KOPT-K1 (cell line): Measurements from ENCODE around the gene DAZAP2.

Experiments used
- H3K27ac ChIP-seq: fragments of 200-600 bp; sonication (generic); 2 replicates; pipeline ENCODE4 v1.5.1; 2016; ENCODE audit warnings: antibody characterized with exemption, mild to moderate bottlenecking, low read depth, low read length; ENCODE audit not compliant: poor library complexity, severe bottlenecking
- H3K36me3 ChIP-seq: fragments of 200-600 bp; sonication (generic); 2 replicates; pipeline ENCODE4 v1.5.1; 2017; ENCODE audit warnings: antibody characterized with exemption, mild to moderate bottlenecking, low read length, moderate library complexity; ENCODE audit not compliant: insufficient read depth
- H3K9me3 ChIP-seq: fragments of 200-600 bp; sonication (generic); 2 replicates; pipeline ENCODE4 v1.5.1; 2017; ENCODE audit warnings: antibody characterized with exemption, low read length, mild to moderate bottlenecking; ENCODE audit not compliant: insufficient read depth, poor library complexity, severe bottlenecking

DAZAP2 gene, protein sequence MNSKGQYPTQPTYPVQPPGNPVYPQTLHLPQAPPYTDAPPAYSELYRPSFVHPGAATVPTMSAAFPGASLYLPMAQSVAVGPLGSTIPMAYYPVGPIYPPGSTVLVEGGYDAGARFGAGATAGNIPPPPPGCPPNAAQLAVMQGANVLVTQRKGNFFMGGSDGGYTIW

DNA sequence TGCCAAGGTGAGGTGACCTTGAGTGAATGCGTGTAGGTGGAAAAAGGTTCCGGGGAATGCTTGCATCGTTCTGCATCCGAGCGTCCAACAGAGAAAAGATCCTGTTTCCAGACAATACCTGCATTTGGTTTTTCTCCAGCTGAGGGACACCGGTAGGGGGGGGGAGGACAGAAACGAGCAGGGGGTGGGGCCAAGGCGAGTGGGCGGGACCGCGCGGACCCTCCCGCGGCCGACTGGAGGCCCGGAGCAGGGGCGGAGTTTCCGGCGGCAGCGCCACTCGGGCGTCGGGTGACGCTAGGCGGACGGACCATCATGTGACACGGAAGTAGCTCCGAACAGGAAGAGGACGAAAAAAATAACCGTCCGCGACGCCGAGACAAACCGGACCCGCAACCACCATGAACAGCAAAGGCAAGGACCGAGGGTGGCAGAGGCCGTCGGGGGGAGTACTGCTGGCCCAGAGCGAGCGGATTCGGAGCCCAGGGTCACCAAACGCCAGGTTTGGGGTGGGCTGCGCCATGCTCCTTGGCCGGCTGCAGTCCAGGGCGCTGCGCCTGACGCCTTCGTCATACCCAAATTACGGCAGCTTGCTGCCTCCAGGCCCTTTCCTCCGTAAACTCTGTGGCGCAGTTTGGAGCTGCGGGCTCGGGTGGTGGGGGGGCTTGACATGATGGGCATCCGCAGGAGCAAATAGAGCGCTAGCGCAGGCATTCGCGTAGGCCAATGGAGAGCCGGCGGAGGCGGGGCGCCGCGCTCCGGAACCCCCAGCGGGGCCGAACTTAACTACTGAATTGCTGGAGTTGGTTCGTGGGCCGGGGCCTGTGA is at the start of gene DAZAP2:
Gene DAZAP2, plus strand, starts transcription at position 317 of the 825 bp plus-strand sequence. Its CDS starts 82 bp downstream, at position 399.
- H3K9me3 ChIP-seq, result no peaks in the 10 kb centered on the region
- H3K36me3 ChIP-seq, result peaks cover 36% of the 10 kb centered on the region
- H3K27ac ChIP-seq, result peak within 1 kb of the TSS; percentile 99

DNA sequence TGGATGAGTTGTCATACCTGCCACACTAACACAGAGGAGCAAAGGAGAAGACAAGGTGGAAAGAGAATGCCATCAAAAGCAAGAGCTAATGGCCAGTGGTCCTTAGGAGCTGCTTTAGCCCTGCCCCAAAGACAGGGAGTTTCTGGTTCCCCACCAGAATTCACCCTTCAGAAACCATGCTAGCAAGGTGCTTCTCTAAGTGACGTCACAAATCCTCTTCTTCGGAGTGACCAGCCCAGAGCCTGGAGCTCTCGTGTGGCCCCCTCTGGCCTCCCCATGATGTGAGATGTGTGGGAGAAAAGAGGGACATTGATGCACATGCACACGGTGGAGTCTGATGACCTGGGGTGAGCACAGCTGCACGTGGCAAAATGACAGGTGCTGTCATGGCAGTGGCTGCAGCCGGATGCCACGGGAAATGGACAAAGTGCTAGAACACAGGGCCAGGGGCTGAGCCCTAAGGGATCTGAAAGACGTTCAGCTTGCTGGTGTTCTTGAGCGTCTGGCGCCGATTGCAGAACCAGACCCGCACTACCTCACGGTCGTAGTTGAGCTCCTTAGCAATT is 48.8 kb upstream of the DAZAP2 start:
- H3K9me3 ChIP-seq, result no peaks in the 10 kb centered on the region
- H3K36me3 ChIP-seq, result no peaks in the 10 kb centered on the region
- no peak overlapping the region for H3K27ac ChIP-seq

DNA sequence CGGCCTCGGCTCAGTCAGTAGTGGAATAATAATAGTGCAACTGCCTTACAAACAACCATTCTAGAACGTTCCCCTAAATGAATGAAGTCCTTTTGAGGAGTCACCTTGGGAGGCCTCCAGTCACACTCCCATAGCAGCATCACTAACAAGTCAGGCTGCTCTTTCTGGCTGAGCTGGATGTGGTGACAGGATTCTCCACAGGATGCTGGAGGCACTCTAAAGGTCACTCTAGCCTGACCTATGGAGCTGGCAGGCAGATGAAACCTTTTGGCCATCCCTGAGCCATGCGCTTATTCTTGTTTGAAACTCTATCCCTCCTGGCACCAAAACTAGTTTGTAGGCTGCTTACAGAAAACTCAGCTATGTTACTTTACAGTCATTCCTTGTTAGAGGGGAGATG is 47.8 kb upstream of the DAZAP2 start:
- no peaks in the 10 kb centered on the region for H3K9me3 ChIP-seq
- H3K27ac ChIP-seq, result no peak overlapping the region
- no peaks in the 10 kb centered on the region for H3K36me3 ChIP-seq

DNA sequence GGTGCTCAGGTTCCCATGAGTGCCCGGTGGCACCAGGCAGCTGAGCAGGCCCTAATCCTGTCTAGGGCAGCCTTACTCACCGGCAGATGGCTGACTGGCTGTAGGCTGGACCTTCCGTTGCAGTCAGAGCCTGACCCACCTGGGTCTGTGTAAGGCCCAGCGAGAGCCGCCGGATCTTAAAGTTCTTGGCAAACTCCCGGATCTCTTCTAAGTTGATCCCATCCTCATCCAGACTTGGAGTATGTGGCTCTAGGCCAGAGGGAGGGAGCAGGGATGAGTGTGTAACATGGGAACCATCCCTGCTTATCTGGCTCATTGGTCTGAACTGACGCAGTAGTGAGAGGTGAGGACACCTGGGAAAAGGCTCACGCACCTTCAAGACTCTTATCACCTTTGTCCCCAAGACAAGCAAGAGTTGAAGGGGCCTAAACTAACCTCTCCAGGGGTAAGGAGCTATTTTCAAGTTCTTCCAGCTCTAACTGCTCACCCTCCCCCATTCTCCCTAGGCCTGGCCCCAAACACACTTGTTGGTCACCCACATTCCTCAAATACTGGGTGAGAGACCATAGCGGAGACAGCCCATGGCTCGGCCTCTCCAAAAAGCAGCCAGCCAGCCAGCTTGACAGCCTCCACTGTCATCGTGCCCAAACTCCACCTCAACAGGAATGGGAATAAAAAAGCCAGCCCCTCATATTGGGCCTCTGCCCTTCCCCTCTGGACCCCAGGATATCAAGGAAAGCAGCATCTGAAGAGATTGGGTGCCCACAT is 46.9 kb upstream of the DAZAP2 start:
- Histone ChIP-seq H3K27ac (no peak overlapping the region), H3K9me3 (no peaks in the 10 kb centered on the region), H3K36me3 (no peaks in the 10 kb centered on the region)

DNA sequence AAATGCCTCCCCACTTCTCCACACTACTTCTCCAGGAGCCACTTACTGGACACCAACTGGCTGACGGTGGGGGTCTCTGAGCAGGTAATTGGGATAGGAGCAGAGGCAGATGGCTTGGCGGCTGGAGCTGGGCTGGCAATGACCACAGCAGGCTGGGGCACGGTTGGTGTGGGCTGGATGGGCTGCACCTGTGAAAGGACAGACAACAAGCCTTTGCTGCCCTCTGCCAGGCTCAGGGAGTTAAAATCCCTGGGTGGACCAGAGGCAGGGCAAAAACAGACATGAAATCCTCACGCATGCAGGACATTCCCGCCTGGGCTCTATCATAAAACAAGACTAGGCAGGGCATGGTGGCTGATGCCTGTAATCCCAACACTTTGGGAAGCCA is 46.3 kb upstream of the DAZAP2 start:
- no peaks in the 10 kb centered on the region for H3K9me3 ChIP-seq
- no peaks in the 10 kb centered on the region for H3K36me3 ChIP-seq
- H3K27ac ChIP-seq, result no peak overlapping the region

DNA sequence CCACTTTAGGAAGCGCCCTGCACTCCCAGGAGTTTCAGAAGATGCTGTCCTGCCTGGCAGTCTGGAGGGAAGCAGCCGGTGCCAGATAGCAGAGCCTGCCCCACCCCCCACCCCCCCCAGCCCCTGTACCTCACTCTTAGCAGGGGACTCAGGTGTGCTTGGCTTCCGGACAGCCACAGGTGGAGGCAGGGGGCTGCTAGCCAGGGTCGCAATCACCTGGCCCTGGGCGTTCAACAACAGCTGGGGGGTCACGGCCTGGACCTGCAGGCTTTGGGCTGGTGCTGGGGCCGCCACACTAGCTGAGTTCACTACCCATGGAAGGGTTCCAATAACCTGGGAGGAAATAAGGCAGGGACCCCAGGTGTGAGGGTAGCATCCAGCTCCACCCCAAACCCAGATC is 42.8 kb upstream of the DAZAP2 start:
- Histone ChIP-seq H3K27ac (no peak overlapping the region), H3K36me3 (no peaks in the 10 kb centered on the region), H3K9me3 (no peaks in the 10 kb centered on the region)

DNA sequence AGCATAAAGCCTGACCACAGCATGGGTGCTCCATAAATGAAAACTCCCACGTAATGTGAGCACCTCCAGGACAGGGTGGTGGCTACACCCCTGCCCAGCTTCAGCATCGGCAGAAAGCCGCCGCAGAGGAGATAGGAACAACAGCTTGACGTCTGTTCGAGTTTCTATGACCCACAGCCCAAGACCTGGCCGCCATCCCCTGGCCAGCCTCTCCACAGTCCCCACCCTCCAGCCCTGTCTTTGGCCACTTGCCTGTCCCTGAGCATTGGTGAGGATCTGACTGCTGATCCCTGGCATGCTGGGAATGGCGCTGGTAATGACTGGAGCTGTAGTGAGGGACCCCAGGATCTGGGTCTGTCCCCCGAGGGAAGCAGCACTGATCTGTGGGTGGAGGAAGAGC is 42.1 kb upstream of the DAZAP2 start:
- Histone ChIP-seq H3K27ac (no peak overlapping the region), H3K9me3 (no peaks in the 10 kb centered on the region), H3K36me3 (no peaks in the 10 kb centered on the region)

DNA sequence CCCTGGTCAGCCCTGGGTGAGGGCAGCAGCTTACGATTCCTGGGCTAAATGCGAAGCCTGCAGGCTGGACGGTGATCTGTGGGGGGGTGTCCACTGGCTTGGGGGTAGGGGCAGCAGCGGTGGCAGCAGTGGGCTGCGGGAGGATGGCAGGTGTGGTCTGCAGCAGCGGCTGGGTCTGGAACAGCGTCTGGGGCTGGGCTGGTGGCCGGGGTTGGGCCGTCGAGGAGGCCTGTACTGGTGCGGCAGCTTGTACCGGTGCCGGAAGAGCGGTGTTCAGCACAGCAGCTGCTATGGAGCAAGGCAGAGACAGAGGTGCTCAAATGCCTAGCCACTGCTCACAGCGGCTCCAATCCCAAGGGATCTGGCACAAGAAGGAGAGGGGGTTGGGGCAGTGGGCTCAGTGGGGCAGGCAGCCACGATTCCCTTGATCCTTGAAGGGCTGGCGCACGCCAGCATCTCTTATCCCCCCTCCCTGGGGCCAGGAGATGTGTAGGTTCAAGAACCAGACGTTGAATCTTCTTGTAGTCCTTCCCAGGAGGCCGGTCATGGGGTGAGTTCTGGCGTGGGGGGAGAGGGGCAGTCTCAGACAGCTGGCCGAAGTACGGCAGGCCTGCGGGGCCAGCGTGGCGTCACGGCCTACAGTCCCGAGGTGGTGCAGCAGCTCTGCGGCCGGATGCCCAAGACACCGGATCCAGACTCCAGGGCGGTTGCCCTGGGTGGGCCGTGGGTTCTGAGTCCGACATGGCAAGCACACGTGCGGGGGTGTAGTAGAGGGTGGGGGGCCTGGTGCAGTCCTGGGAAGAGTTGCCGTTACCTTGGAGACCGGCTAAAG is 40.7 kb upstream of the DAZAP2 start:
- H3K36me3 ChIP-seq, result no peaks in the 10 kb centered on the region
- H3K27ac ChIP-seq, result no peak overlapping the region
- H3K9me3 ChIP-seq, result no peaks in the 10 kb centered on the region

DNA sequence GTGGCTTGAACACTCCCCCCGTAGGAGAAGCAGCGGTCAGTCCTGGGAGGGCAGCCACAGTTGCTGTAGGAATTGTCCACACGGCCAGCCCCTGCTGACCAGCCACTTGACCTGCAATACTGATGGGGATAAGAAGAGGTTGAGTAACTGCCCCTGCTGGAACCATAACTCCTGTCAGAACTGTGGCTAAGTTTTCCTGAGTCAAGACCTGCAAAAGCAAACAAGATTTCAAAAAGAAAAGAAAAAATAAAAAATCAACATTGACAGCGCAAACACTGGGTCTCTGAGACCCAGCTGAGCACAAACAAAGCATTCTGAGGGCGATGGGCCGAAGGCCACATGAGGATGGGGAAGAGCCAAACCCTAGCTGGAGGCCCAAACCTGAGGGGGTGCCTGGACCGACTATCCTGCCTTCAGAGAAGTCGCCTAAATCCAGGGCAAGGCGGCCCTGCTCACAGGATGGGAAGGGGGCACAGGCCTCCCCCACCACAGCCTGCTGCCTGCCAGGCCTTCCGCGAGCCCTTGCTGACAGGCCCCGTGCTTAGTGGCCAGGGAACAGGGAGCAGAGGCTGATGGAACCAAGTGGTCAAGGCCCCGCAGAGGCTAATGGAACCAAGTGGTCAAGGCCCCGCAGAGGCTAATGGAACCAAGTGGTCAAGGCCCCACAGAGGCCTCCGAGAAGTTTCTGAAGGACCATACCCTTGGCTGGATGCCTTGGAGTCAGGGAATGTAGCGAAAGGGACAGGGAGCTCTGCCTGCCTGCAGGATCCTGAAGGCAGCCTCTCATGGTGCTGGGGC is 39.9 kb upstream of the DAZAP2 start:
- H3K9me3 ChIP-seq, result no peaks in the 10 kb centered on the region
- no peaks in the 10 kb centered on the region for H3K36me3 ChIP-seq
- H3K27ac ChIP-seq, result no peak overlapping the region

DNA sequence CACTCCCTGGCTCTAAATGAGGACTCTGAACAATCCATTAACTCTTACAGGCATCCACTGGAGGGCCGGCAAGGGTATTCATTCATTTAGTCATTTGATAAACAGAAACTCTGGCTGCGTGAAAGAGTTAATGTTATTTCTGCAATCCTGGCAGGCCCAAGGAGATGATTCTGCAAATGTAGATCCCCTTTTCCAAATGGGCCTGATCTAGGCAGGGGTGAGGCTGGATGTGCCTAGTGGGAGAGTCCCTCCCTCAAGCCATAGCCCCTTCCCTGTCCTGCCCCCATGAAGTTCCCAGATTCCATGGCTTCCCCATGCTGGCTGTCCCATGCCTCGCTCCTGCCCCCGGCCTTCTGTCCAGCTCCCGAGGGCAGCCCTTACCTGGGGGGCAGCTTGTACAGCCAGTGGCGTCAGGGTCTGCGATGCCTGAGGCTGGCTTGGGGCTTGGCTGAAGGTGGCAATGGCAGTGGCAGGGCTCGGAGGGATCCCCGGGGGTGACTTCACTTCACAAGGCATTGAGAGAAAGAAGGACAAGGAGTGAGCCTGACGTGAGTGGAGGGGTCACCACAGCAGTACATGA is 39.2 kb upstream of the DAZAP2 start:
- Histone ChIP-seq H3K27ac (no peak overlapping the region), H3K9me3 (no peaks in the 10 kb centered on the region), H3K36me3 (no peaks in the 10 kb centered on the region)

DNA sequence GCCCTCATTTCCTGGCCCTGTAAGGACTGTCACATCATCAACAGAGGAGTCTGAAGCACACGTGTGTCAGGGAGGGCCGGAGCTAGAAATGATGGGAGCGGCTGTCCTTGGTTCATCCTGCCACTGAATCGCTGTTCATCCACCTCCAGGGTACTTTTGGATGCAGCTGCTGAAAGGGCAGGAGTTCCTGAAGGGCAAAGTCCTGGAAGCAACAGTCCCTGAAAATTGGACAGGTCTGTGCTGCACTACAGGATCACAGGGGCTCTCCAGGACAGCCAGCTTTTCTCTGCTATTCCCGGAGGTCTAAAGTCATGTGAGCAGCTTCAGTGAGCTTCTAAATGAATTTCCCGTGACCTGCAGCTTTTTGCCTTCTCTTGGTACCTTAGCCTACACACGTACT is 38.5 kb upstream of the DAZAP2 start:
- no peaks in the 10 kb centered on the region for H3K36me3 ChIP-seq
- no peaks in the 10 kb centered on the region for H3K9me3 ChIP-seq
- no peak overlapping the region for H3K27ac ChIP-seq

DNA sequence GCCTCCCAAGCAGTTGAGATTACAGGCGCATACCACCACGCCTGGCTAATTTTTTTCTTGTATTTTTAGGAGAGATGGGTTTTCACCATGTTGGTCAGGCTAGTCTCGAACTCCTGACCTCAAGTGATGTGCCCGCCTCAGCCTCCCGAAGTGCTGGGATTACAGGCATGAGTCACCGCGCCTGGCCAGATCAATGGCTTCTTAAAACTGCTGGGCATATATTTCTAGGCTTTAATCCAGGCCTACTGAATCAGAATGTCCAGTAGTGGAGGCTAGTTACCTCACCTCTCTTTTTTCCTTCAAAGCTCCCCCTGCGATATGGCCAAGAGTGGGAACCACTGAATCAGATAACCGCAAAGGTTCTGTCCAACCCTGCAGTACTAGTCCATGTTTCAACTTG is 37.8 kb upstream of the DAZAP2 start:
- Histone ChIP-seq H3K36me3 (no peaks in the 10 kb centered on the region), H3K9me3 (no peaks in the 10 kb centered on the region), H3K27ac (no peak overlapping the region)

DNA sequence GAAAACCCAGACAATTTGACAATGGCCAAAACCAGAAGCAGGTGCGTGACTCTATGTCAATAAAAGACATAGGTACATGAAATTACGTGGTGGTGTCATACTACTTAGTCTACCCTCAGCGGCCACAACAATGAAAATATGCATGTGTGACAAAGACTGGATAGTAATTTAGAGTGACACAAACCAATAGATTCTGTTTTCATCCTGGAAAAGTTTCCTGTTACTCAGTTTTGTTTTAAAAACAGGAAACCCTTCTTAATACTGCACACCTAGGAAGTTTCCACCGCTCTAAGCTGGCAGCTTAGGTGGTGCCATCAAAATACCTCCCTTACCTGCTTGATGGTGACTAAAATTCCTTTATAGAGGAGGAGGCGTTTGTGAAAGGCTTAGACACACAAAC is 35.9 kb upstream of the DAZAP2 start:
- no peak overlapping the region for H3K27ac ChIP-seq
- H3K36me3 ChIP-seq, result no peaks in the 10 kb centered on the region
- H3K9me3 ChIP-seq, result no peaks in the 10 kb centered on the region

DNA sequence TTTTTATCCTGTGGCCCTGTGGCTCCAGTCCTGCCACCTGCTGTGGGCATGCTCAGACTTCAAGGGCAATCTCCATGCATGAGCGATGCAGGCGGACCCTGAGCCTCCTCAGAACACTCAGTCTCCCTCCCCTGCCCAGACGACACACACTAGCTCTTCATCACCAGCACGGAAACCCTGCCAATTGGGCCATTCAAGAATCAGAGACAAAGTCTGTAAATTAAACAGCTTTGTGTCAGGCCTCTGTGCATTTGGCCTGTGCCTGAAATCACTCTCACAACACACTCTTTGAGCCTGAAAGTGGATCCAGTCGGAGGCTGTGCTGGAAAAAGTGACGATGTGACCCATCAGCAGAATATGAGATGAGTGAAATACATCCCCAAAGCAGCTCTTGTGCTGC is 33.3 kb upstream of the DAZAP2 start:
- no peaks in the 10 kb centered on the region for H3K36me3 ChIP-seq
- H3K27ac ChIP-seq, result no peak overlapping the region

More for the DNA sequence above, 33.3 kb upstream of the DAZAP2 start:
- H3K9me3 ChIP-seq, result no peaks in the 10 kb centered on the region
